GM13976 (cell line): ENCODE results near the gene SCML1.

Experiments
- DNase-seq: peaks from one replicate; pipeline ENCODE4 v3.0.0; 2012; ENCODE audit warnings: low spot score
- CTCF ChIP-seq: IDR thresholded peaks from 2 replicates; pipeline ENCODE4 v1.5.1; 2012; ENCODE audit warnings: borderline replicate concordance, mild to moderate bottlenecking; ENCODE audit not compliant: insufficient read depth; ENCODE audit errors: extremely low read depth, missing control alignments, control extremely low read depth
- in situ Hi-C: fragments of 300-500 bp; cut with MboI; formaldehyde crosslinking; loops from one replicate; pipeline ENCODE4 v1.12.0; 2022; ENCODE audit warnings: low sequenced_read_pairs, mixed read lengths, inconsistent platforms; ENCODE audit not compliant: unreplicated experiment

The SCML1 gene

GRCh38 chrX:17736856-17737709 is at the start of gene SCML1:
Gene SCML1, plus strand, starts transcription at chrX:17737493. Its CDS starts 6,694 bp downstream, at chrX:17744187.
- DNase-seq = peak; percentile 46
- no peak for TF ChIP-seq CTCF
- in situ Hi-C loops = no loop called here

- in situ Hi-C loops = loop anchor here (10.0 kb wide), 1 partner anchor 443 kb away; no protein-coding TSS in a partner anchor
- no peak for DNase-seq
- TF ChIP-seq CTCF = no peak
Measured at GRCh38 chrX:17687648-17688047, 49.6 kb upstream of the SCML1 start.

- TF ChIP-seq CTCF = peak; percentile 62
- in situ Hi-C loops = loop anchor here (10.0 kb wide), 1 partner anchor 445 kb away; no protein-coding TSS in a partner anchor
- peak; percentile 33 for DNase-seq
Measured at GRCh38 chrX:17689971-17690409, 47.3 kb upstream of the SCML1 start.

- in situ Hi-C loops = no loop called here
- no peak for DNase-seq
- no peak for TF ChIP-seq CTCF
Measured at GRCh38 chrX:17692709-17693346, 44.5 kb upstream of the SCML1 start.

GRCh38 chrX:17697191-17697590 is 40.1 kb upstream of the SCML1 start:
- no peak for DNase-seq
- TF ChIP-seq CTCF = no peak
- in situ Hi-C loops = no loop called here

GRCh38 chrX:17700976-17701375 is 36.3 kb upstream of the SCML1 start:
- no peak for DNase-seq
- TF ChIP-seq CTCF = no peak
- in situ Hi-C loops = no loop called here
